AG09309 (cell line): Measurements from ENCODE around the gene SLC27A6.

ENCODE experiments used
- DNase-seq: peaks from one replicate; pipeline ENCODE4 v3.0.0-alpha.2; 2010; ENCODE audit warnings: low read depth
- H3K4me3 ChIP-seq: 2 replicates; pipeline ENCODE4 v1.5.1; 2011; ENCODE audit warnings: mild to moderate bottlenecking, low read depth, low read length, moderate library complexity; ENCODE audit not compliant: control insufficient read depth
- TF ChIP-seq, protein P1 (sequence below): IDR thresholded peaks from 2 replicates; pipeline ENCODE4 v1.5.1; 2011; ENCODE audit warnings: mild to moderate bottlenecking, low read depth, low read length, inconsistent platforms; ENCODE audit not compliant: insufficient read depth, control insufficient read depth; ENCODE audit errors: missing control alignments

Gene SLC27A6

DNA sequence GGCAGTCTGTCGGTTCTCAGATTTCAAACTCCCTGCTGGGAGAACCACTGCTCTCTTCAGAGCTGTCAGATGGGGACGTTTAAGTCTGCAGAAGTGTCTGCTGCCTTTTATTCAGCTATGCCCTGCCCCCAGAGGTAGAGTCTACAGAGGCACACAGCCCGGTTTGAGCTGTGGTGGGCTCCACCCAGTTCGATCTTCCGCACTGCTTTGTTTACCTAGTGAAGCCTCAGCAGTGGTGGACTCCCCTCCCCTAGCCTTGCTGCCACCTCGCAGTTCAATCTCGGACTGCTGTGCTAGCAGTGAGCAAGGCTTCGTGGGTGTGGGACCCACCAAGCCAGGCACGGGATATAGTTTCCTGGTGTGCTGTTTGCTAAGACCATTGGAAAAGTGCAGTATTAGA is 8.0 kb downstream of the SLC27A6 start:
- TF ChIP-seq, protein P1, sequence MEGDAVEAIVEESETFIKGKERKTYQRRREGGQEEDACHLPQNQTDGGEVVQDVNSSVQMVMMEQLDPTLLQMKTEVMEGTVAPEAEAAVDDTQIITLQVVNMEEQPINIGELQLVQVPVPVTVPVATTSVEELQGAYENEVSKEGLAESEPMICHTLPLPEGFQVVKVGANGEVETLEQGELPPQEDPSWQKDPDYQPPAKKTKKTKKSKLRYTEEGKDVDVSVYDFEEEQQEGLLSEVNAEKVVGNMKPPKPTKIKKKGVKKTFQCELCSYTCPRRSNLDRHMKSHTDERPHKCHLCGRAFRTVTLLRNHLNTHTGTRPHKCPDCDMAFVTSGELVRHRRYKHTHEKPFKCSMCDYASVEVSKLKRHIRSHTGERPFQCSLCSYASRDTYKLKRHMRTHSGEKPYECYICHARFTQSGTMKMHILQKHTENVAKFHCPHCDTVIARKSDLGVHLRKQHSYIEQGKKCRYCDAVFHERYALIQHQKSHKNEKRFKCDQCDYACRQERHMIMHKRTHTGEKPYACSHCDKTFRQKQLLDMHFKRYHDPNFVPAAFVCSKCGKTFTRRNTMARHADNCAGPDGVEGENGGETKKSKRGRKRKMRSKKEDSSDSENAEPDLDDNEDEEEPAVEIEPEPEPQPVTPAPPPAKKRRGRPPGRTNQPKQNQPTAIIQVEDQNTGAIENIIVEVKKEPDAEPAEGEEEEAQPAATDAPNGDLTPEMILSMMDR, result no peak
- H3K4me3 ChIP-seq, result no peak overlapping the region
- no peak for DNase-seq

DNA sequence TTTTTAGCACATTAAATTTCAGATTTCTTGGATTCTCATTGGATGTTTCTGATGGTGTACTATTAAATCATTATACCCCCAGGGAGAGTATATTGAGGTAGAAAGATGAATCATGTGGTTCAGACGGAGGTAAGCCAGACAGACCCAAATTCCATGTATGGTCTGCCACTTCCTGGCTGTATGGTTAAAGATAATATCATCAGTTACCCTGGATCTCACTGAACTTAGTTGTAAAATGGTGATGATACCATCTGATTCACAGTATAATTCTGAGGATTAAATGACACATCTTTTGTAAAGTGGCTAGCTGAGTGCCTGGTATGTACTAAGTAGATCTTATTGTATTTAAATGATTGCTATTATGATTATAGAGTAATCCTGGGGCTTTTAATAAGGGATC is 9.3 kb downstream of the SLC27A6 start:
- TF ChIP-seq, protein P1, result no peak
- H3K4me3 ChIP-seq, result no peak overlapping the region
- DNase-seq, result no peak

DNA sequence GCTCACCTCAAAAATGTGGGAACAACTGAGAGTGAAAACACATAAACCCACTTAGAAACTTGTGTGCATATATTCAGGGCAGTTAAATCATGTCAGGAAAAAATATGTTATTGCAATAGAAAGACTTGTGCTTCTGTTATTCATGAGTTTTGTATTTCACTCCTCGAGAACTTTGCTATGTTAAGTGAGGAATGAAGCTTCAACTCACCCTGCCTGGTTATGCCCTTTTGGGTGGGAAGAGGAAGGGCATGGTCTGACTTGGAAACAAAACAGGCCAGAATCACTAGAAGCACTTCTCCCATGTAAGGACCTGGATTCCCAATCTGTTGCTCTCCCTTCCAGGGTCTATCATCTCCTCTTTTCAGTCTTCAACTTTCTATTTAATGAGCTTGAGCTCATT is 14.5 kb downstream of the SLC27A6 start:
- DNase-seq, result no peak
- TF ChIP-seq, protein P1, result no peak
- H3K4me3 ChIP-seq, result no peak overlapping the region

DNA sequence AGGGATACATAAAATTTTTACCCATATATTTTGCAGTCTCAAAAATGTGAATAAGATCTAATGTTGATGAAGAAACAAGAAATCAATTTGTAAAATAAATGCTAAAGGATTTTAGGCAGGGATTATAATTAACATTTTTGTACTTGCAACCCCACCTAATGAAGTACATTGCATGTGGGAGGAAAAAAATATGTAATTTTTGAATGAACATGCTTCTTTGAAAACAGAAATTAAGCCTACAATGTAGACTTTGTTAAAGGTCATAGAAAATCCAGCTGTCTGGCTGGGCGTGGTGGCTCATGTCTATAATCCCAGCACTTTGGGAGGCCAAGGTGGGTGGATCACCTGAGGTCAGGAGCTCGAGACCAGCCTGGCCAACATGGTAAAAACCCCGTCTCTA is 15.6 kb downstream of the SLC27A6 start:
- no peak overlapping the region for H3K4me3 ChIP-seq
- DNase-seq, result no peak
- TF ChIP-seq, protein P1, result no peak

DNA sequence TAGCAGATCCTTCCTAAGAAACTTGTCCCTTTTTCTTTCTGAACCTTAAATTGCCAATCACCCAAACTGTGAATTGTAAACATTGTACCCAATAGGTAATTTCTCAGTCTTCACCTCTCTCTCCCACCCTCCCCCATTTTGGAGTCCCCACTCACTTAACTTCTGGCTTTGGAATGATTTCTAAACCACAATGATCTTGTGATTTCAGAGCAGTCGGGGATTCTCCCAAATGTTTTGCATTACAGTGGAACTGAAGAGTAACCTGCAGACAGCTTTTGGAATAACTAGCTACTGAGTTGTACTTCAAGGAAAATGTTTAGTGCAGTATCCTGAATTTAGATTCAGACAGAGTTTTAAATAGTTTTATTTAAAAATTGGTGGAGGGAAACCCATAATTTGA is 19.2 kb downstream of the SLC27A6 start:
- no peak for DNase-seq

DNA sequence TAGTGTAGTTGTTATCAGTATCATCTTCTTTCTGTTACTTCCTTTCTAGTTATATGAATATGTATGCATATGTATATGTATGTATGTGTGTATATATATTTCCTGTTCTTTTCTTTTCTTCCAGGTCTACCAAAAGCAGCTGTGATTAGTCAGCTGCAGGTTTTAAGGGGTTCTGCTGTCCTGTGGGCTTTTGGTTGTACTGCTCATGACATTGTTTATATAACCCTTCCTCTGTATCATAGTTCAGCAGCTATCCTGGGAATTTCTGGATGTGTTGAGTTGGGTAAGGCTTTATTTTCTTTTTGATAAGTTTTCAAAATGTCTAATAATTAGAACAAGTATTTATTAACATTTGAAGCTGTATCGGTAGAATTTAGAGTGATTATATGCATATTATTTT is 23.2 kb downstream of the SLC27A6 start:
- H3K4me3 ChIP-seq, result no peak overlapping the region
- DNase-seq, result no peak
- TF ChIP-seq, protein P1, result no peak

More for the DNA sequence above, 19.2 kb downstream of the SLC27A6 start:
- no peak overlapping the region for H3K4me3 ChIP-seq
- TF ChIP-seq, protein P1, result no peak
